GM12878 (cell line): ENCODE data around the gene FBXW9. TPM values are rescaled to one million over a fixed set of nuclear protein-coding genes. Genes with fewer than 3 reads are reported as not detected.
A peak's percentile ranks its signal among the peaks of the same experiment; 100 is the strongest.

Experiments
- CREM ChIP-seq: IDR thresholded peaks from 2 replicates; pipeline ENCODE4 v1.6.1; 2014; ENCODE audit warnings: antibody characterized with exemption, low read depth
- E2F4 ChIP-seq: IDR thresholded peaks from 2 replicates; pipeline ENCODE4 v1.6.1; 2012; ENCODE audit warnings: low read depth, low read length, improper control_type of control experiment
- polyA plus RNA-seq, 11 experiments: library from polyadenylated mRNA; depleted of rRNA in 4 of 11; unstranded in 6 of 11; stranded (reverse) in 5 of 11; fragments of >200 nt; fragmentation: Nextera tagmentation in 4 of 11; fragmentation: Illumina TruSeq in 1 of 11; extraction: Ambion mirVana in 4 of 11; extraction: Trizol in 1 of 11; gene quantifications; 1 replicate in 1 of 11; 2 replicates in 10 of 11; pipeline versions ENCODE4 v1.2.1 to v1.2.3, GENCODE V29; 2011 to 2016; ENCODE audit warnings: inconsistent platforms in 2 of 11, missing spikeins in 2 of 11, low read depth in 1 of 11
- total RNA-seq, 4 experiments: library from RNA; depleted of rRNA in 3 of 4; stranded (reverse); fragments of >200 nt in 3 of 4; fragmentation: Illumina TruSeq in 1 of 4; extraction: Trizol in 1 of 4; gene quantifications; 2 replicates each; pipeline versions ENCODE4 v1.2.1 to v1.2.3, GENCODE V29; 2013 to 2021
- TF ChIP-seq, protein P1 (sequence below): fragments of 450-650 bp; IDR thresholded peaks from 2 replicates; pipeline ENCODE4 v1.6.1; 2016; ENCODE audit warnings: mild to moderate bottlenecking, moderate library complexity, borderline replicate concordance

Gene FBXW9
- total and polyA plus RNA-seq, 10 of the 15 experiments (the other 5 are each of a cell fraction or from before 2014, with no cell fraction given): 0.21 to 14.8 (median 7.3) TPM

DNA sequence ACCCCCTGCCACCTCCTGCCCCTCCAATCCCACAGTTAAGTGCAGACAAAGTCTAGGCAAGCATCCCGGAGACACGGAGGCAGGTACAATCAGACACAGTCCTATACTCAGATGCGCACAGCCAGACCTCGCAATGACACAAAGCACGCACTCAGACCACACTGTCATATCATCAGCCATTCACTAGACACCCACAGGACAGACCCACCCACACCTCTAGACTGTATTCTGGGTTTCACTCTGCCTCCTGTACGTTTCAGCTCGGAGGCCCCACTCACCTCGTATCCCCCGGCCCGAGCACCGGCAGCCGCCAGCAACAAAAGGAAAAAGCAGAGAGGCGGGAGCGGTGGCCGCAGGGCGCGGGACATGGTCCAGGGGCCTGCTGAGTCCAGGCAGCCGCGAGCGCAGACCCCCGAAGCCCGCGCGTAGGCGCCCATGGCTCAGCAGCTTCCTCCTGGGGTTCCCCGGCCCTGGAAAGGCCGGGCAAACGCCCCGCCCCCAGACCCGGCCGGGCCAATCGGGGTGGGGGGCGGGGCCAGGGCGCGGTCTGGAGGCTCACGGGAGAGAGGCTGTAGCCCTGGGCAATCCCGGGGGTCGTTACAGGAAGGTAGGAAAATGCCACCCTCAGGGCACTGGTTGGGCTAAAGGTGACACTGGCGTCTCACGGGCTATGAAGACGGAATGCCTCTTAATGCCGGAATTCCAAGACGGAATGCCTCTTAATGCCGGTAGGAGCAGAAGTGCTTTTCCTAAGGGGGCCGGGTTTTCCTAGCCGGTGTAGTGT lies 30.0 kb downstream of the FBXW9 start, which contains the start of the genes MAN2B1 and WDR83 (continued):
- TF ChIP-seq E2F4: no peak
- TF ChIP-seq CREM: 0 out of 2 replicates have a peak, but pooled peaks have one; percentile 20
- TF ChIP-seq, protein P1, sequence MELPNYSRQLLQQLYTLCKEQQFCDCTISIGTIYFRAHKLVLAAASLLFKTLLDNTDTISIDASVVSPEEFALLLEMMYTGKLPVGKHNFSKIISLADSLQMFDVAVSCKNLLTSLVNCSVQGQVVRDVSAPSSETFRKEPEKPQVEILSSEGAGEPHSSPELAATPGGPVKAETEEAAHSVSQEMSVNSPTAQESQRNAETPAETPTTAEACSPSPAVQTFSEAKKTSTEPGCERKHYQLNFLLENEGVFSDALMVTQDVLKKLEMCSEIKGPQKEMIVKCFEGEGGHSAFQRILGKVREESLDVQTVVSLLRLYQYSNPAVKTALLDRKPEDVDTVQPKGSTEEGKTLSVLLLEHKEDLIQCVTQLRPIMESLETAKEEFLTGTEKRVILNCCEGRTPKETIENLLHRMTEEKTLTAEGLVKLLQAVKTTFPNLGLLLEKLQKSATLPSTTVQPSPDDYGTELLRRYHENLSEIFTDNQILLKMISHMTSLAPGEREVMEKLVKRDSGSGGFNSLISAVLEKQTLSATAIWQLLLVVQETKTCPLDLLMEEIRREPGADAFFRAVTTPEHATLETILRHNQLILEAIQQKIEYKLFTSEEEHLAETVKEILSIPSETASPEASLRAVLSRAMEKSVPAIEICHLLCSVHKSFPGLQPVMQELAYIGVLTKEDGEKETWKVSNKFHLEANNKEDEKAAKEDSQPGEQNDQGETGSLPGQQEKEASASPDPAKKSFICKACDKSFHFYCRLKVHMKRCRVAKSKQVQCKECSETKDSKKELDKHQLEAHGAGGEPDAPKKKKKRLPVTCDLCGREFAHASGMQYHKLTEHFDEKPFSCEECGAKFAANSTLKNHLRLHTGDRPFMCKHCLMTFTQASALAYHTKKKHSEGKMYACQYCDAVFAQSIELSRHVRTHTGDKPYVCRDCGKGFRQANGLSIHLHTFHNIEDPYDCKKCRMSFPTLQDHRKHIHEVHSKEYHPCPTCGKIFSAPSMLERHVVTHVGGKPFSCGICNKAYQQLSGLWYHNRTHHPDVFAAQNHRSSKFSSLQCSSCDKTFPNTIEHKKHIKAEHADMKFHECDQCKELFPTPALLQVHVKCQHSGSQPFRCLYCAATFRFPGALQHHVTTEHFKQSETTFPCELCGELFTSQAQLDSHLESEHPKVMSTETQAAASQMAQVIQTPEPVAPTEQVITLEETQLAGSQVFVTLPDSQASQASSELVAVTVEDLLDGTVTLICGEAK: no peak
